GM06990 (cell line): ENCODE results near the gene WIPF3.

Experiments used
- DNase-seq: peaks from one replicate; pipeline ENCODE4 v3.0.0-alpha.2; 2011; ENCODE audit not compliant: insufficient read length; ENCODE audit errors: extremely low read depth
- H3K27me3 ChIP-seq: replicated peaks from 2 replicates; pipeline ENCODE4 v1.6.0; 2011; ENCODE audit warnings: low read length; ENCODE audit not compliant: control insufficient read depth, insufficient read depth
- H3K36me3 ChIP-seq: 2 replicates; pipeline ENCODE4 v1.5.1; 2011; ENCODE audit warnings: low read length; ENCODE audit not compliant: control insufficient read depth, insufficient read depth
- H3K4me3 ChIP-seq: replicated peaks from 2 replicates; pipeline ENCODE4 v1.5.1; 2011; ENCODE audit warnings: low read depth, mild to moderate bottlenecking, control low read depth, low read length
- TF ChIP-seq, protein P1 (sequence below): IDR thresholded peaks from 2 replicates; pipeline ENCODE4 v1.5.1; 2011; ENCODE audit warnings: low read length, control low read depth, mild to moderate bottlenecking, inconsistent platforms; ENCODE audit not compliant: insufficient read depth, poor library complexity, severe bottlenecking

Gene WIPF3

DNA sequence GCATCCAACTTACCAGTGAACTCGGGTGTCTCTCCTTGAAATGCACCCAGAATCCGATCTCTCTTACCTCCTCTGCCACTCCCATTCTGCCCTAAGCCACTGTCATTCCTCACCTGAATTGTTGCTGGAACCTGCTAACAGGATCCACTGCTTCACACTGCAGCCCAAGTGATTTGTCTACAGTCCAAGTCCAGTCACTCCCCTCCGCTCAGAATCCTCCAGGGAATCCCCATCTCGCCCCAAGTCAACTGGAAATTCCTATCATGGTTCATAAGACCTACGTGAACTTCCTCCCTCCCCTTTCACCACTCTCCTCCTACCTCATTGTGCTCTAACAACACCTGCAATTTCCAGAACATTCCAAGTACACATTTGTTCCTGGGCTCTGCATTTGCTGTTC lies 92.0 kb downstream of the WIPF3 start:
- H3K27me3 ChIP-seq = no peaks in the 10 kb centered on the region
- no peak overlapping the region for H3K4me3 ChIP-seq
- TF ChIP-seq, protein P1, sequence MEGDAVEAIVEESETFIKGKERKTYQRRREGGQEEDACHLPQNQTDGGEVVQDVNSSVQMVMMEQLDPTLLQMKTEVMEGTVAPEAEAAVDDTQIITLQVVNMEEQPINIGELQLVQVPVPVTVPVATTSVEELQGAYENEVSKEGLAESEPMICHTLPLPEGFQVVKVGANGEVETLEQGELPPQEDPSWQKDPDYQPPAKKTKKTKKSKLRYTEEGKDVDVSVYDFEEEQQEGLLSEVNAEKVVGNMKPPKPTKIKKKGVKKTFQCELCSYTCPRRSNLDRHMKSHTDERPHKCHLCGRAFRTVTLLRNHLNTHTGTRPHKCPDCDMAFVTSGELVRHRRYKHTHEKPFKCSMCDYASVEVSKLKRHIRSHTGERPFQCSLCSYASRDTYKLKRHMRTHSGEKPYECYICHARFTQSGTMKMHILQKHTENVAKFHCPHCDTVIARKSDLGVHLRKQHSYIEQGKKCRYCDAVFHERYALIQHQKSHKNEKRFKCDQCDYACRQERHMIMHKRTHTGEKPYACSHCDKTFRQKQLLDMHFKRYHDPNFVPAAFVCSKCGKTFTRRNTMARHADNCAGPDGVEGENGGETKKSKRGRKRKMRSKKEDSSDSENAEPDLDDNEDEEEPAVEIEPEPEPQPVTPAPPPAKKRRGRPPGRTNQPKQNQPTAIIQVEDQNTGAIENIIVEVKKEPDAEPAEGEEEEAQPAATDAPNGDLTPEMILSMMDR = no peak
- no peak for DNase-seq
- no peaks in the 10 kb centered on the region for H3K36me3 ChIP-seq

DNA sequence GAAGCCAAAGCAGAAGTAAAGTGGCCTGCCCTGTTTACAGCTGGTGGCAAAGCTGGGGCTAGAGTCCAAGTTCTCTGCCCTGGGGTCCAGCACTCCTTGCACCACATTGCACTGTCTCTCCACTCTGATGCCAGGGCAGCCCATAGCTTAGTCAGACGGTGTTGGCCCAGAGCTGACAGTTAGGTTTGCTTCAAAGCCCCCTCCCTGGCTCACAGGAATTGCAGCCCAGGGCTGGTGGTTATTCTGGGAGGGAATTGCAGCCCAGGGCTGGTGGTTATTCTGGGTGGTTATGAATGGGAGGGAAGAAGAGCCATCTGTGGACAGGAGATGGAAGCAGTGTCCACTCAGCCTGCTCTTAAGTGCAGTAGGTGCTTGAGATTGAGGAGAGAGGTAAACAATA lies 94.4 kb downstream of the WIPF3 start:
- Histone ChIP-seq H3K36me3 (no peaks in the 10 kb centered on the region), H3K4me3 (no peak overlapping the region), H3K27me3 (no peaks in the 10 kb centered on the region)
- TF ChIP-seq, protein P1 = no peak
- no peak for DNase-seq

DNA sequence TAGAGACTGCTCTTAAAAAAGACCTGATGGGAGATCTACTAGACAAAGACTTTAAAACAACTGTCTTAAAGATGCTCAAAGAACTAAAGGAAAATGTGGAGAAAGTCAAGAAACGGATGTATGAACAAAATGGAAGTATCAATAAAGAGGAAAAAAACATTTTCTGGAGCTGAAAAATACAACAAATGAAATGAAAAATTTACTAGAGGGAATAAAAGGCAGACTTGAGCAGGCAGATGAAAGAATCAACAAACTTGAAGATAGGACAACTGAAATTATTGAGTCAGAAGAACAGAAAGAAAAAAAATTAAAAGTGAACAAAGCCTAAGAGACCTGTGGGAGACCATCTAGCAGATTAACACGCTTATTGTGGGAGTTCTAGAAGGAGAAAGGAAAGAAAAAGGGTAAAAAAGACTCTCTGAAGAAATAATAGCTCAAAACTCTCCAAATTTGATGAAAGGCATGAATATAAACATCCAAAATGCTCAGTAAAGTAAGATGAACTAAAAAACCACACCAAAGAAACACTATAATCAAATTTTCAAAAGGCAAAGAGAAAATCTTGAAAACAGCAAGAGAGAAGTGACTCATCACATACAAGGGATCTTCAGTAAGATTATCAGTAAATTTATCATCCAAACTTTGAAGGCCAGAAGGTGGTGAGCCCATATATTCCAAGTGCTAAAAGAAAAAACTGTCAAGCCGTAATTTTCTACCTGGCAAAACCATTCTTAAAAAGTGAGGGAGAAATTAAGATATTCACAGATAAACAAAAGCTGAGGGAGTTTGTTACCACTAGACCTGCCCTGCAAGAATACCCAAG lies 100.1 kb downstream of the WIPF3 start:
- TF ChIP-seq, protein P1 = no peak
- DNase-seq = no peak
- Histone ChIP-seq H3K4me3 (no peak overlapping the region), H3K27me3 (no peaks in the 10 kb centered on the region), H3K36me3 (no peaks in the 10 kb centered on the region)

DNA sequence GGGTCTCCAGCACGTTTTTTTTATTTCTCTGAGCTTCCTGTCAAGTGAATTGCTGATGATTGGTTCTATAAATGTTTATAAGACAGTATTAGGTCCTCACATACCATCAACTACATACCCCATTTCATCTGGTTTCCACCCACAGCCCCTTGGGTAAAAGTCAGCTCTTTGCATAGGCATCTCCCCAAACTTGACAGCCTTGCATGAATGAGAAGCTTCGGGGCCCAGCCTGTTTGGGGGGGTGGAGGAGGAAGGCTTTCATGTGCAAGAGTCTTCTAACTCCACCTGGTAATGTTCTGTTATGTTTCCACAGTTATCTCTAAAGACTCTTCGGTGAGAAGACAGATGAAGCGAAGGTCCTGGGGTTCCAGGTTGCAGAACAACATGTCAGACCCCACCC lies 107.9 kb downstream of the WIPF3 start:
- peaks cover 2% of the 10 kb centered on the region for H3K36me3 ChIP-seq
- no peak overlapping the region for H3K4me3 ChIP-seq
- H3K27me3 ChIP-seq = no peaks in the 10 kb centered on the region
- DNase-seq = no peak
- TF ChIP-seq, protein P1 = no peak

DNA sequence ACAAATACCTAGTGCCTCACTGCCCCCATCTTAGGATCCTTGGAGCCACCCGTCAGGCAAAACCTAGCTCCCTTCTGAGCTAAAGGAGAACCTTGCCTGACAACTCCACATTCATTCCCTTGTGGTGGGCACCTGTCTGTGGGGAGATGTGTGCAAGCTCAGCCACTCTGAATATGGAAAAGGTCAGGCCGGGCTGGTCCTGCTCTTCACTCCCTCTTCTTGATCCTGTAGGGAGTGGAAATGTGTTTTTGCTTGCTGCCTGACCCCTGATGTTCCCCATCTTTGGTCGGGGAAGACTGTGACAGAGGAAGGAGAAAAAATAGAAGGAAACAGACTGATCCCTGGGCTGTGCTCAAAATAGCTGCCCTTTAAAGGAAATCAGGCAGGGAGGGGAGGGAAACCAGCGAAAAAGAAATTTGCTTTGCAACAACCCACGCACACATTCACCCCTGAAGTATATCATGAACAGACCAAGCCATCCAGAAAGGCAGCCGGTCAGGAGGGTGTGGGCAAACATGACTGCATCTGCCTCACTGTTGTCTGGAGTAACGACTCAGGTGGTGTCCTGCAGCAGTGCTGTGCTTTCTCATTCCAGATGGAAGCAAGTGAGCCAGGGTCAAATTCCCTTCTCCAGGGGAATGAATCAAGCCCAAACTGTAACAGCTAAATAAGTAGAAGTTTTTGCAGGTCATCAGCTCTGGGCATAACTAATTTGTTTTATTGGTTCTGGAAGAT lies 109.3 kb downstream of the WIPF3 start:
- no peak for DNase-seq
- H3K36me3 ChIP-seq = peaks cover 2% of the 10 kb centered on the region
- no peak overlapping the region for H3K4me3 ChIP-seq
- TF ChIP-seq, protein P1 = no peak
- no peaks in the 10 kb centered on the region for H3K27me3 ChIP-seq
